ENCODE results near the gene KIAA1549. TPM values are rescaled to one million over a fixed set of nuclear protein-coding genes. Genes with fewer than 3 reads are reported as not detected.

Gene KIAA1549
- total and polyA plus RNA-seq, 7 donors = 0.46 to 4.4 (median 1.4) TPM

- Histone ChIP-seq H3K9me3 (no peaks in the 10 kb centered on the region), H3K27me3 (ENCODE audit: insufficient read depth in 3 of 3, low read length in 2 of 3) (no peaks in the 10 kb centered on the region), H3K4me3 (no peak overlapping the region), H3K4me1 (no peaks in the 10 kb centered on the region), H3K27ac (no peak overlapping the region), H3K36me3 (ENCODE audit: insufficient read depth in 1 of 2, low read depth in 1 of 2) (no peaks in the 10 kb centered on the region)
- ATAC-seq = peak in 1 of 4 donors; percentile 13
- intact Hi-C loops (cut with DNase I) = loop anchor here in 1 of 2 donors (10.0 kb wide), 1 partner anchor 194 kb away; no protein-coding TSS in a partner anchor
- no peak for TF ChIP-seq CTCF (IDR thresholded peaks at IDR 0.05)
- peak; percentile 50 to 60 for DNase-seq
- WGBS, 3 donors = 65 to 72% (median 67%) methylated on average over 13 of the region's 13 CpGs
Measured at GRCh38 chr7:138880881-138881578, 100.2 kb downstream of the KIAA1549 start.

GRCh38 chr7:138879356-138879755, 101.8 kb downstream of the KIAA1549 start:
- ATAC-seq (no peak), DNase-seq (no peak)
- Histone ChIP-seq H3K4me1 (no peaks in the 10 kb centered on the region), H3K9me3 (no peaks in the 10 kb centered on the region), H3K4me3 (no peak overlapping the region), H3K27ac (no peak overlapping the region), H3K27me3 (ENCODE audit: insufficient read depth in 3 of 3, low read length in 2 of 3) (no peaks in the 10 kb centered on the region), H3K36me3 (ENCODE audit: insufficient read depth in 1 of 2, low read depth in 1 of 2) (no peaks in the 10 kb centered on the region)
- no peak for TF ChIP-seq CTCF (IDR thresholded peaks at IDR 0.05)
- 93 to 94% (median 94%) methylated on average over 10 of the region's 10 CpGs for WGBS, 3 donors
- intact Hi-C loops (cut with DNase I) = no loop called here

- Histone ChIP-seq H3K27me3 (ENCODE audit: insufficient read depth in 3 of 3, low read length in 2 of 3) (no peaks in the 10 kb centered on the region), H3K4me3 (no peak overlapping the region), H3K27ac (no peak overlapping the region), H3K36me3 (ENCODE audit: insufficient read depth in 1 of 2, low read depth in 1 of 2) (no peaks in the 10 kb centered on the region), H3K9me3 (no peaks in the 10 kb centered on the region), H3K4me1 (no peaks in the 10 kb centered on the region)
- TF ChIP-seq CTCF (IDR thresholded peaks at IDR 0.05) = no peak
- ATAC-seq (no peak), DNase-seq (no peak)
- intact Hi-C loops (cut with DNase I) = no loop called here
Measured at GRCh38 chr7:138878856-138879255, 102.3 kb downstream of the KIAA1549 start.

GRCh38 chr7:138878051-138878450, 103.1 kb downstream of the KIAA1549 start:
- Histone ChIP-seq H3K4me1 (no peaks in the 10 kb centered on the region), H3K36me3 (ENCODE audit: insufficient read depth in 1 of 2, low read depth in 1 of 2) (no peaks in the 10 kb centered on the region), H3K9me3 (no peaks in the 10 kb centered on the region), H3K27me3 (ENCODE audit: insufficient read depth in 3 of 3, low read length in 2 of 3) (no peaks in the 10 kb centered on the region), H3K27ac (no peak overlapping the region), H3K4me3 (no peak overlapping the region)
- DNase-seq (no peak), ATAC-seq (no peak)
- intact Hi-C loops (cut with DNase I) = no loop called here
- WGBS, 3 donors = 90 to 97% (median 90%) methylated on average over 7 of the region's 7 CpGs
- TF ChIP-seq CTCF (IDR thresholded peaks at IDR 0.05) = no peak

- no peak for DNase-seq
- Histone ChIP-seq H3K36me3 (ENCODE audit: insufficient read depth in 1 of 2, low read depth in 1 of 2) (no peaks in the 10 kb centered on the region), H3K4me3 (no peak overlapping the region), H3K4me1 (no peaks in the 10 kb centered on the region), H3K9me3 (no peaks in the 10 kb centered on the region), H3K27ac (no peak overlapping the region), H3K27me3 (ENCODE audit: insufficient read depth in 3 of 3, low read length in 2 of 3) (no peaks in the 10 kb centered on the region)
- 89 to 93% (median 90%) methylated on average over 4 of the region's 4 CpGs for WGBS, 3 donors
- intact Hi-C loops (cut with DNase I) = no loop called here
- no peak for TF ChIP-seq CTCF (IDR thresholded peaks at IDR 0.05)
- no peak for ATAC-seq
Measured at GRCh38 chr7:138876326-138876725, 104.9 kb downstream of the KIAA1549 start.

All from psoas muscle (tissue), 8 donors.